ENCODE measurements around the gene UVRAG. TPM values are rescaled to one million over a fixed set of nuclear protein-coding genes. Genes with fewer than 3 reads are reported as not detected.

UVRAG gene
- total RNA-seq, 1 experiment from 2014 or later, result 52.7 TPM

- Histone ChIP-seq H3K9me3 (ENCODE audit: low read length) (no peaks in the 10 kb centered on the region), H3K4me2 (ENCODE audit: low read depth, low read length, poor library complexity, severe bottlenecking) (no peak overlapping the region), H3K27me3 (ENCODE audit: low read length) (no peaks in the 10 kb centered on the region), H3K9ac (ENCODE audit: low read length) (no peak overlapping the region), H3K9me2 (replicated peaks; ENCODE audit: insufficient read depth, low read length) (no peaks in the 10 kb centered on the region), H4K20me1 (ENCODE audit: insufficient read depth, low read depth, low read length) (no peaks in the 10 kb centered on the region), H3K79me2 (ENCODE audit: low read length) (no peaks in the 10 kb centered on the region), H3K4me1 (ENCODE audit: low read length) (no peaks in the 10 kb centered on the region), H2AFZ (ENCODE audit: low read length) (no peak overlapping the region), H3K27ac (ENCODE audit: low read length) (no peak overlapping the region), H3K36me3 (ENCODE audit: insufficient read depth, low read length) (no peaks in the 10 kb centered on the region), H3K4me3 (ENCODE audit: low read length) (no peak overlapping the region)
- DNase-seq, result no peak
These were observed 25.5 kb upstream of the UVRAG start for GRCh38 chr11:75789521-75789920.

GRCh38 chr11:75790986-75791385 is 24.0 kb upstream of the UVRAG start:
- no peak overlapping the region for H3K4me2 ChIP-seq (ENCODE audit: low read depth, low read length, poor library complexity, severe bottlenecking)
- H3K36me3 ChIP-seq (ENCODE audit: insufficient read depth, low read length), result no peaks in the 10 kb centered on the region
- H3K9ac ChIP-seq (ENCODE audit: low read length), result no peak overlapping the region
- H4K20me1 ChIP-seq (ENCODE audit: insufficient read depth, low read depth, low read length), result no peaks in the 10 kb centered on the region
- H2AFZ ChIP-seq (ENCODE audit: low read length), result no peak overlapping the region
- H3K4me1 ChIP-seq (ENCODE audit: low read length), result no peaks in the 10 kb centered on the region
- no peak overlapping the region for H3K27ac ChIP-seq (ENCODE audit: low read length)
- DNase-seq, result no peak
- H3K4me3 ChIP-seq (ENCODE audit: low read length), result no peak overlapping the region
- H3K27me3 ChIP-seq (ENCODE audit: low read length), result no peaks in the 10 kb centered on the region
- no peaks in the 10 kb centered on the region for H3K79me2 ChIP-seq (ENCODE audit: low read length)
- no peaks in the 10 kb centered on the region for H3K9me2 ChIP-seq (replicated peaks; ENCODE audit: insufficient read depth, low read length)
- no peaks in the 10 kb centered on the region for H3K9me3 ChIP-seq (ENCODE audit: low read length)

GRCh38 chr11:75792127-75792731 is 22.8 kb upstream of the UVRAG start:
- Histone ChIP-seq H3K27me3 (ENCODE audit: low read length) (no peaks in the 10 kb centered on the region), H4K20me1 (ENCODE audit: insufficient read depth, low read depth, low read length) (no peaks in the 10 kb centered on the region), H3K4me1 (ENCODE audit: low read length) (no peaks in the 10 kb centered on the region), H2AFZ (ENCODE audit: low read length) (no peak overlapping the region), H3K36me3 (ENCODE audit: insufficient read depth, low read length) (no peaks in the 10 kb centered on the region), H3K9me3 (ENCODE audit: low read length) (no peaks in the 10 kb centered on the region), H3K4me3 (ENCODE audit: low read length) (no peak overlapping the region), H3K27ac (ENCODE audit: low read length) (no peak overlapping the region), H3K9me2 (replicated peaks; ENCODE audit: insufficient read depth, low read length) (no peaks in the 10 kb centered on the region), H3K4me2 (ENCODE audit: low read depth, low read length, poor library complexity, severe bottlenecking) (no peak overlapping the region), H3K79me2 (ENCODE audit: low read length) (no peaks in the 10 kb centered on the region), H3K9ac (ENCODE audit: low read length) (no peak overlapping the region)
- no peak for DNase-seq

GRCh38 chr11:75792997-75793800 is 21.8 kb upstream of the UVRAG start:
- no peak overlapping the region for H3K4me3 ChIP-seq (ENCODE audit: low read length)
- no peak overlapping the region for H2AFZ ChIP-seq (ENCODE audit: low read length)
- no peak overlapping the region for H3K27ac ChIP-seq (ENCODE audit: low read length)
- DNase-seq, result no peak
- no peaks in the 10 kb centered on the region for H3K9me3 ChIP-seq (ENCODE audit: low read length)
- no peak overlapping the region for H3K9ac ChIP-seq (ENCODE audit: low read length)
- H3K4me2 ChIP-seq (ENCODE audit: low read depth, low read length, poor library complexity, severe bottlenecking), result no peak overlapping the region
- H3K27me3 ChIP-seq (ENCODE audit: low read length), result no peaks in the 10 kb centered on the region
- H3K9me2 ChIP-seq (replicated peaks; ENCODE audit: insufficient read depth, low read length), result no peaks in the 10 kb centered on the region
- H4K20me1 ChIP-seq (ENCODE audit: insufficient read depth, low read depth, low read length), result no peaks in the 10 kb centered on the region
- no peaks in the 10 kb centered on the region for H3K4me1 ChIP-seq (ENCODE audit: low read length)
- no peaks in the 10 kb centered on the region for H3K36me3 ChIP-seq (ENCODE audit: insufficient read depth, low read length)
- no peaks in the 10 kb centered on the region for H3K79me2 ChIP-seq (ENCODE audit: low read length)

- Histone ChIP-seq H2AFZ (ENCODE audit: low read length) (no peak overlapping the region), H3K36me3 (ENCODE audit: insufficient read depth, low read length) (no peaks in the 10 kb centered on the region), H3K9ac (ENCODE audit: low read length) (no peak overlapping the region), H3K27ac (ENCODE audit: low read length) (no peak overlapping the region), H3K9me3 (ENCODE audit: low read length) (no peaks in the 10 kb centered on the region), H3K79me2 (ENCODE audit: low read length) (no peaks in the 10 kb centered on the region), H4K20me1 (ENCODE audit: insufficient read depth, low read depth, low read length) (no peaks in the 10 kb centered on the region), H3K27me3 (ENCODE audit: low read length) (no peaks in the 10 kb centered on the region), H3K4me1 (ENCODE audit: low read length) (no peaks in the 10 kb centered on the region), H3K4me2 (ENCODE audit: low read depth, low read length, poor library complexity, severe bottlenecking) (no peak overlapping the region), H3K4me3 (ENCODE audit: low read length) (no peak overlapping the region), H3K9me2 (replicated peaks; ENCODE audit: insufficient read depth, low read length) (no peaks in the 10 kb centered on the region)
- DNase-seq, result no peak
These were observed 21.0 kb upstream of the UVRAG start for GRCh38 chr11:75793966-75794365.

- H3K9ac ChIP-seq (ENCODE audit: low read length), result no peak overlapping the region
These were observed 19.5 kb upstream of the UVRAG start for GRCh38 chr11:75795276-75796090.

GRCh38 chr11:75796091-75796435 is 18.9 kb upstream of the UVRAG start:
- Histone ChIP-seq H2AFZ (ENCODE audit: low read length) (no peak overlapping the region), H3K79me2 (ENCODE audit: low read length) (no peaks in the 10 kb centered on the region), H3K9me2 (replicated peaks; ENCODE audit: insufficient read depth, low read length) (no peaks in the 10 kb centered on the region), H3K9me3 (ENCODE audit: low read length) (no peaks in the 10 kb centered on the region), H3K4me1 (ENCODE audit: low read length) (no peaks in the 10 kb centered on the region), H3K36me3 (ENCODE audit: insufficient read depth, low read length) (no peaks in the 10 kb centered on the region), H3K4me3 (ENCODE audit: low read length) (no peak overlapping the region), H3K27me3 (ENCODE audit: low read length) (no peaks in the 10 kb centered on the region), H3K9ac (ENCODE audit: low read length) (no peak overlapping the region), H4K20me1 (ENCODE audit: insufficient read depth, low read depth, low read length) (no peaks in the 10 kb centered on the region), H3K27ac (ENCODE audit: low read length) (no peak overlapping the region), H3K4me2 (ENCODE audit: low read depth, low read length, poor library complexity, severe bottlenecking) (no peak overlapping the region)
- no peak for DNase-seq

More at GRCh38 chr11:75795276-75796090, 19.5 kb upstream of the UVRAG start:
- no peak overlapping the region for H3K4me2 ChIP-seq (ENCODE audit: low read depth, low read length, poor library complexity, severe bottlenecking)
- no peaks in the 10 kb centered on the region for H3K4me1 ChIP-seq (ENCODE audit: low read length)
- H3K36me3 ChIP-seq (ENCODE audit: insufficient read depth, low read length), result no peaks in the 10 kb centered on the region
- H3K79me2 ChIP-seq (ENCODE audit: low read length), result no peaks in the 10 kb centered on the region
- H2AFZ ChIP-seq (ENCODE audit: low read length), result no peak overlapping the region
- H3K27me3 ChIP-seq (ENCODE audit: low read length), result no peaks in the 10 kb centered on the region
- H3K9me2 ChIP-seq (replicated peaks; ENCODE audit: insufficient read depth, low read length), result no peaks in the 10 kb centered on the region
- H4K20me1 ChIP-seq (ENCODE audit: insufficient read depth, low read depth, low read length), result no peaks in the 10 kb centered on the region
- no peak overlapping the region for H3K27ac ChIP-seq (ENCODE audit: low read length)
- no peak for DNase-seq
- no peak overlapping the region for H3K4me3 ChIP-seq (ENCODE audit: low read length)
- H3K9me3 ChIP-seq (ENCODE audit: low read length), result no peaks in the 10 kb centered on the region

- Histone ChIP-seq H3K9ac (ENCODE audit: low read length) (no peak overlapping the region), H3K4me2 (ENCODE audit: low read depth, low read length, poor library complexity, severe bottlenecking) (no peak overlapping the region), H3K27ac (ENCODE audit: low read length) (no peak overlapping the region), H3K9me2 (replicated peaks; ENCODE audit: insufficient read depth, low read length) (no peaks in the 10 kb centered on the region), H3K9me3 (ENCODE audit: low read length) (no peaks in the 10 kb centered on the region), H3K4me1 (ENCODE audit: low read length) (no peaks in the 10 kb centered on the region), H2AFZ (ENCODE audit: low read length) (no peak overlapping the region), H3K27me3 (ENCODE audit: low read length) (no peaks in the 10 kb centered on the region), H4K20me1 (ENCODE audit: insufficient read depth, low read depth, low read length) (no peaks in the 10 kb centered on the region), H3K4me3 (ENCODE audit: low read length) (no peak overlapping the region), H3K79me2 (ENCODE audit: low read length) (no peaks in the 10 kb centered on the region), H3K36me3 (ENCODE audit: insufficient read depth, low read length) (no peaks in the 10 kb centered on the region)
- DNase-seq, result no peak
These were observed 17.9 kb upstream of the UVRAG start for GRCh38 chr11:75797116-75797515.
